Heart left ventricle (tissue), 13 donors: ENCODE results near the gene MAPK14.

ENCODE experiments used
- CTCF ChIP-seq, 12 donors: fragments of 200-600 bp; sonication (generic) in 4 of 12; IDR thresholded peaks; one replicate each; pipeline versions ENCODE4 v1.5.0 to v1.8.0; 2018 to 2022; ENCODE audit warnings: antibody characterized with exemption in 12 of 12, mild to moderate bottlenecking in 5 of 12
- POLR2A ChIP-seq, 2 donors: fragments of 450-650 bp; IDR thresholded peaks; one replicate each; pipeline ENCODE4 v1.6.1; 2017; ENCODE audit warnings: antibody characterized with exemption in 2 of 2, mild to moderate bottlenecking in 2 of 2, moderate library complexity in 2 of 2
- donor health status: ischemic (EF 13 %, LVEDD 7.1; RV severe dilation, severe dysfunction).
- donor health status: DM: no; HTN: yes; CAD: no.
- donor health status: DM: no; HTN: no; CAD: no.
- donor health status: ischemic (EF 25% LVEDD 6.9; RV normal size, moderate dysfunction).
- donor health status: ischemic (EF 25% LVEDD 5.7; RV mildly dilated, moderate dysfunction).
- donor health status: ischemic (EF 35%, LVEDD 5.7; RV mildly dilated, moderate dysfunction).
- donor health status: nonischemic (EF 11% LVEDD 7.7; RV severe dilation, severe dysfunction).
- donor health status: DM: yes; HTN: yes; CAD: no.
- donor health status: PGD.
- donor health status: ischemic (EF 29% LVEDD 5.4; RV normal size, mild dysfunction).
- donor health status: nonischemic (EF 23%, LVEDD 6.1; RV moderate dilation, normal function).

DNA sequence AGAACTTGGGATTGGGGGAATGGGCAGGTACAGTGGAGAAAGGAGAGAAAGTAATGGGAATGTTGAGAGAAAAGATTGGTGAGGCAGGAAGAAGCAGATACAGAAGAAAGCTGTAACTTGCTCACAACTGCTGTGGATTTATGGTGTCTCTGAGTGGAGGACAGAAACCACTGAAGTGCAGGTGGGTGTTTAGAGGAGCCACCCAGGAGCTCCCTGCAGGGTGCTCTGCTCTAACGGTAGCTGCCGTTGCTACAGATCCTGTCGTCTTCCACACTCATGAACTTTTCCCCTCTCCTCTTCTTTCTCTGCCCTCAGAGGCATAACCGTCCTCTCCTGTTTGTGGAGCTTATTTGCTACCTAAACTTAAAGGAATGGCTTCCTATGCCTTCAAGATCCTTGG lies 75.2 kb downstream of the MAPK14 start:
- TF ChIP-seq POLR2A (IDR thresholded peaks at IDR 0.05) (no peak), CTCF (IDR thresholded peaks at IDR 0.05) (no peak)
